ENCODE data around the gene TRAPPC10.

DNA sequence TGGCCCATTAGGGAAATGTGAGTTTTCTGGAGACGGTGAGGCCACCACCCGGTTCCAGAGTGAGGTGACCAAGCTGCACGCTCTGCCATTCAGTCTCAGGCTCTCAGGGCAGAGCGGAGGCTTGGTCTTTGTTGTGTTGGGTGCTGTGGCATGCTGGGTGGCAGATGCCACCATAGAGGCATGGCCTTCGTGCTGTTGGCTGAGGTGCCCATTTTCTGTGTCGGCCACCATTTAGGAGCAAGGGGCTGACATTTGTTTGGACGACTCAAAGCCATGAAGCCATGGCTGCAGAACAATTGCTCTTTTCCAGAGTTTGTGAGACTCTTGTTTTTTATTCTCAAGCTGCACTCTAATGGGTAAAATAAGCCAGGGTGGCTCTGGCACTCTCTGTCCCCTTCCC lies 58.3 kb downstream of the TRAPPC10 start:
- TF ChIP-seq POLR2A (IDR thresholded peaks at IDR 0.05; ENCODE audit: low read length) (no peak), GATA1 (IDR thresholded peaks at IDR 0.05; ENCODE audit: low read depth, low read length) (no peak)

Data from erythroblast (primary cell).